ENCODE results near the gene TENM4. TPM values are rescaled to one million over a fixed set of nuclear protein-coding genes. Genes with fewer than 3 reads are reported as not detected.

TENM4 gene
- total and polyA plus RNA-seq, 10 of the 15 experiments (the other 5 are each of a cell fraction or from before 2014, with no cell fraction given), result 0.03 to 0.12 (median 0.06) TPM; not detected in 7

DNA sequence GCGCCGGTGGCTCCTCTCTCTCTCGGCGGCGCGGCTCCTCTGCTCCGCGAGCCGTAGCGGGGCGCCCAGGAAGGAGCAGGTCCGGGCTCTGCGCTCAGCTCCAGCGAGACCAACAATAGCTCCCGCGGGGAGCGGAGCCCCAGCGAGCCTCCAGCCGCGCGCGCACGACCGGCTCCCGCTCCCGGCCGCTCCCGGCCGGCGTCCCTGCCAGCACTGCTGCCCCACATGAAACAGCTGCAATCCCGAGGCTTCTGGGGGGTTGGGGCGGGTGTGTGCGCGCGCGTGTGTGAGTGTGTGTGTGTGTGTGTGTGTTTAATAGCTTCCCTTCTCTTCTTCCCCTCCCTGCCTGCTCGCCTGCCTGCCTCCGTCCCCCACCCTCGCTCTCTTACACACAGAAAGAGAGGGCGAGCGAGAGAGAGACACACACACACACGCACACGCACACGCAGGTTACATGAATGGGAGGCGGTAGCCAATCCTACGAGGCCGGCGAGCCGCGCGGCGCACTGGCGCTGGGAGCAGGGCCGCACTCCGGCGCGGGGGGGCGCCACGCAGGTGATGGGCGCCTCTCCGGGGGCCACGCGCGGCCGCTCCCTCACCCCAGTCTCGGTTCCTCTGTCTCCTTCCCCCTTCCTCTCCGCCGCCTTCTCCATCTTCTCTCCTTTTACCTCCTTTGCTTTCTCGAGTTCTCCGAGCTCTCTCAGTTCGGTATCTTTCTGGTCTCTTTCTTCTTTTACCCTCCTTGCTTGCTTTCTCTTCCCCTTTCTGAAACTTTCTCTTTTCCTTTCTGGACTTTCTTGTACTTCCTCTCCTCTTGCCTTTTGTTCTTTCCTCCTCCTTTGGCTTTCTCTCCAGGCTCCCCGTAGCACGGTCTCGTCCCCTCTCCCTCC is at the start of gene TENM4 (continued):
- no peak for TF ChIP-seq HCFC1 (IDR thresholded peaks at IDR 0.05; ENCODE audit: low read length)
- TF ChIP-seq SREBF2 (IDR thresholded peaks at IDR 0.05; ENCODE audit: low read length), result no peak
- TF ChIP-seq RUNX3 (IDR thresholded peaks at IDR 0.05; ENCODE audit: low read length), result no peak
- TF ChIP-seq CBFB (IDR thresholded peaks at IDR 0.05; ENCODE audit: low read depth), result no peak
- no peak for TF ChIP-seq SUPT20H (IDR thresholded peaks at IDR 0.05; ENCODE audit: borderline replicate concordance, control insufficient read depth, low read depth, low read length)
- no peak for TF ChIP-seq CBX3 (IDR thresholded peaks at IDR 0.05; ENCODE audit: borderline replicate concordance, low read depth)
- peak; percentile 58; the same call in 1 of the 2 replicates for TF ChIP-seq SPI1 (IDR thresholded peaks at IDR 0.05; ENCODE audit: borderline replicate concordance, insufficient read depth, low read depth, low read length)
- no peak for TF ChIP-seq CREB1 (IDR thresholded peaks at IDR 0.05; ENCODE audit: low read depth)
- no peak for TF ChIP-seq SP1 (IDR thresholded peaks at IDR 0.05; ENCODE audit: low read depth, low read length)
- TF ChIP-seq, protein P1, sequence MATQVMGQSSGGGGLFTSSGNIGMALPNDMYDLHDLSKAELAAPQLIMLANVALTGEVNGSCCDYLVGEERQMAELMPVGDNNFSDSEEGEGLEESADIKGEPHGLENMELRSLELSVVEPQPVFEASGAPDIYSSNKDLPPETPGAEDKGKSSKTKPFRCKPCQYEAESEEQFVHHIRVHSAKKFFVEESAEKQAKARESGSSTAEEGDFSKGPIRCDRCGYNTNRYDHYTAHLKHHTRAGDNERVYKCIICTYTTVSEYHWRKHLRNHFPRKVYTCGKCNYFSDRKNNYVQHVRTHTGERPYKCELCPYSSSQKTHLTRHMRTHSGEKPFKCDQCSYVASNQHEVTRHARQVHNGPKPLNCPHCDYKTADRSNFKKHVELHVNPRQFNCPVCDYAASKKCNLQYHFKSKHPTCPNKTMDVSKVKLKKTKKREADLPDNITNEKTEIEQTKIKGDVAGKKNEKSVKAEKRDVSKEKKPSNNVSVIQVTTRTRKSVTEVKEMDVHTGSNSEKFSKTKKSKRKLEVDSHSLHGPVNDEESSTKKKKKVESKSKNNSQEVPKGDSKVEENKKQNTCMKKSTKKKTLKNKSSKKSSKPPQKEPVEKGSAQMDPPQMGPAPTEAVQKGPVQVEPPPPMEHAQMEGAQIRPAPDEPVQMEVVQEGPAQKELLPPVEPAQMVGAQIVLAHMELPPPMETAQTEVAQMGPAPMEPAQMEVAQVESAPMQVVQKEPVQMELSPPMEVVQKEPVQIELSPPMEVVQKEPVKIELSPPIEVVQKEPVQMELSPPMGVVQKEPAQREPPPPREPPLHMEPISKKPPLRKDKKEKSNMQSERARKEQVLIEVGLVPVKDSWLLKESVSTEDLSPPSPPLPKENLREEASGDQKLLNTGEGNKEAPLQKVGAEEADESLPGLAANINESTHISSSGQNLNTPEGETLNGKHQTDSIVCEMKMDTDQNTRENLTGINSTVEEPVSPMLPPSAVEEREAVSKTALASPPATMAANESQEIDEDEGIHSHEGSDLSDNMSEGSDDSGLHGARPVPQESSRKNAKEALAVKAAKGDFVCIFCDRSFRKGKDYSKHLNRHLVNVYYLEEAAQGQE (IDR thresholded peaks at IDR 0.05; ENCODE audit: low read depth, low read length), result no peak
- TF ChIP-seq CHD2 (IDR thresholded peaks at IDR 0.05; ENCODE audit: borderline replicate concordance, low read depth, low read length), result no peak
- no peak for TF ChIP-seq BACH1 (IDR thresholded peaks at IDR 0.05; ENCODE audit: borderline replicate concordance)
- 0 out of 2 replicates have a peak, but pooled peaks have one; percentile 25 for TF ChIP-seq SMARCA5 (IDR thresholded peaks at IDR 0.05)
- no peak for TF ChIP-seq FOXM1 (IDR thresholded peaks at IDR 0.05; ENCODE audit: low read depth, low read length)
- TF ChIP-seq ZSCAN29 (IDR thresholded peaks at IDR 0.05), result no peak
- TF ChIP-seq NFYB (IDR thresholded peaks at IDR 0.05; ENCODE audit: insufficient read depth, low read depth, low read length), result no peak
- TF ChIP-seq MEF2A (IDR thresholded peaks at IDR 0.05; ENCODE audit: insufficient read depth, low read depth, low read length), result no peak
- 0 out of 2 replicates have a peak, but pooled peaks have one; percentile 21 for TF ChIP-seq ZNF24 (IDR thresholded peaks at IDR 0.05)
- no peak for TF ChIP-seq POU2F2 (IDR thresholded peaks at IDR 0.05; ENCODE audit: borderline replicate concordance, low read depth, low read length)
- TF ChIP-seq, protein P2, sequence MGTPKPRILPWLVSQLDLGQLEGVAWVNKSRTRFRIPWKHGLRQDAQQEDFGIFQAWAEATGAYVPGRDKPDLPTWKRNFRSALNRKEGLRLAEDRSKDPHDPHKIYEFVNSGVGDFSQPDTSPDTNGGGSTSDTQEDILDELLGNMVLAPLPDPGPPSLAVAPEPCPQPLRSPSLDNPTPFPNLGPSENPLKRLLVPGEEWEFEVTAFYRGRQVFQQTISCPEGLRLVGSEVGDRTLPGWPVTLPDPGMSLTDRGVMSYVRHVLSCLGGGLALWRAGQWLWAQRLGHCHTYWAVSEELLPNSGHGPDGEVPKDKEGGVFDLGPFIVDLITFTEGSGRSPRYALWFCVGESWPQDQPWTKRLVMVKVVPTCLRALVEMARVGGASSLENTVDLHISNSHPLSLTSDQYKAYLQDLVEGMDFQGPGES (IDR thresholded peaks at IDR 0.05), result no peak
- TF ChIP-seq, protein P3, sequence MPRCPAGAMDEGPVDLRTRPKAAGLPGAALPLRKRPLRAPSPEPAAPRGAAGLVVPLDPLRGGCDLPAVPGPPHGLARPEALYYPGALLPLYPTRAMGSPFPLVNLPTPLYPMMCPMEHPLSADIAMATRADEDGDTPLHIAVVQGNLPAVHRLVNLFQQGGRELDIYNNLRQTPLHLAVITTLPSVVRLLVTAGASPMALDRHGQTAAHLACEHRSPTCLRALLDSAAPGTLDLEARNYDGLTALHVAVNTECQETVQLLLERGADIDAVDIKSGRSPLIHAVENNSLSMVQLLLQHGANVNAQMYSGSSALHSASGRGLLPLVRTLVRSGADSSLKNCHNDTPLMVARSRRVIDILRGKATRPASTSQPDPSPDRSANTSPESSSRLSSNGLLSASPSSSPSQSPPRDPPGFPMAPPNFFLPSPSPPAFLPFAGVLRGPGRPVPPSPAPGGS (IDR thresholded peaks at IDR 0.05; ENCODE audit: borderline replicate concordance, insufficient read depth, low read depth, low read length, poor library complexity, severe bottlenecking), result no peak
- no peak for TF ChIP-seq TCF3 (IDR thresholded peaks at IDR 0.05; ENCODE audit: borderline replicate concordance, insufficient read depth, low read depth, low read length)
- no peak for TF ChIP-seq IRF4 (IDR thresholded peaks at IDR 0.05; ENCODE audit: low read depth, low read length)
- TF ChIP-seq ESRRA (IDR thresholded peaks at IDR 0.05; ENCODE audit: low read length), result no peak
- TF ChIP-seq IKZF1 (conservative IDR thresholded peaks at IDR 0.05), result peak; percentile 33
